Measurements from ENCODE around the gene SLC6A3.

- TF ChIP-seq CTCF (IDR thresholded peaks at IDR 0.05) (no peak), POLR2AphosphoS5 (IDR thresholded peaks at IDR 0.05; ENCODE audit: low read depth, low read length) (no peak)
- TF ChIP-seq, protein P1, sequence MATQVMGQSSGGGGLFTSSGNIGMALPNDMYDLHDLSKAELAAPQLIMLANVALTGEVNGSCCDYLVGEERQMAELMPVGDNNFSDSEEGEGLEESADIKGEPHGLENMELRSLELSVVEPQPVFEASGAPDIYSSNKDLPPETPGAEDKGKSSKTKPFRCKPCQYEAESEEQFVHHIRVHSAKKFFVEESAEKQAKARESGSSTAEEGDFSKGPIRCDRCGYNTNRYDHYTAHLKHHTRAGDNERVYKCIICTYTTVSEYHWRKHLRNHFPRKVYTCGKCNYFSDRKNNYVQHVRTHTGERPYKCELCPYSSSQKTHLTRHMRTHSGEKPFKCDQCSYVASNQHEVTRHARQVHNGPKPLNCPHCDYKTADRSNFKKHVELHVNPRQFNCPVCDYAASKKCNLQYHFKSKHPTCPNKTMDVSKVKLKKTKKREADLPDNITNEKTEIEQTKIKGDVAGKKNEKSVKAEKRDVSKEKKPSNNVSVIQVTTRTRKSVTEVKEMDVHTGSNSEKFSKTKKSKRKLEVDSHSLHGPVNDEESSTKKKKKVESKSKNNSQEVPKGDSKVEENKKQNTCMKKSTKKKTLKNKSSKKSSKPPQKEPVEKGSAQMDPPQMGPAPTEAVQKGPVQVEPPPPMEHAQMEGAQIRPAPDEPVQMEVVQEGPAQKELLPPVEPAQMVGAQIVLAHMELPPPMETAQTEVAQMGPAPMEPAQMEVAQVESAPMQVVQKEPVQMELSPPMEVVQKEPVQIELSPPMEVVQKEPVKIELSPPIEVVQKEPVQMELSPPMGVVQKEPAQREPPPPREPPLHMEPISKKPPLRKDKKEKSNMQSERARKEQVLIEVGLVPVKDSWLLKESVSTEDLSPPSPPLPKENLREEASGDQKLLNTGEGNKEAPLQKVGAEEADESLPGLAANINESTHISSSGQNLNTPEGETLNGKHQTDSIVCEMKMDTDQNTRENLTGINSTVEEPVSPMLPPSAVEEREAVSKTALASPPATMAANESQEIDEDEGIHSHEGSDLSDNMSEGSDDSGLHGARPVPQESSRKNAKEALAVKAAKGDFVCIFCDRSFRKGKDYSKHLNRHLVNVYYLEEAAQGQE (IDR thresholded peaks at IDR 0.05; ENCODE audit: insufficient read depth in 1 of 2, low read depth in 2 of 2, low read length in 1 of 2) = no peak
Measured at GRCh38 chr5:1359713-1360112, 85.5 kb downstream of the SLC6A3 start.

All from Panc1 (cell line).